Activated T-helper 1 cell treated with Interleukin-2 at 50 U/mL for 16 hours (primary cell): ENCODE results near the gene ACIN1.

Experiments used
- DNase-seq: peaks from one replicate; pipeline ENCODE4 v3.0.0-alpha.2; 2020; ENCODE audit warnings: low read depth

ACIN1 gene

GRCh38 chr14:23104591-23105347 lies 9.8 kb upstream of the ACIN1 start, which contains the start of gene CIROP:
TSS of gene CIROP (minus strand) at chr14:23104989. CDS start at chr14:23104920, 69 bp downstream.
- no peak for DNase-seq

DNA sequence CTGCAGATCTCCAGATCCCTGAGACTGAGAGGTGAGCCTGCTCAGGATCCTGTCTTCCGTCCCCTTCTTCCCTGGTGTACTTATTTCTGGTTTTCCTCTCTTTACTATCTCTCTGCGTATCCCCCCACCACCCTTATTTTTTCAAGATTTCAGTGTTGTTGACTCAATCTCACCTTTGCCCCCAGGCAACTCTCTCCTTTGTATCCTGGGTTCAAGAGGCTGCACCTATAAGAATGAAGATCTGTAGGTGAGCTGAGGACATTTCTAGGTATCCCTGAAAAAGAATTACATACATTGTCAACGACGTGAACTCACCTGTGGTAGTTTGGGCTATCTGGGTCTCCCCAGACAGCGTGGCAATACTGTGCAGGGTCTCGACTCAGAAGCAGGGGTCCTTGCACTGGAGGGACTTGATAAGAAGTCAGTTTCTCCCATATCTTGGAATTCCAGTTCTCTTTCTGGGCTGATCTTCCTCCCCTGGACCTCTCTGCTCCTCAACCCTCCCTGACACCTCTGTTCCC lies 9.2 kb upstream of the ACIN1 start:
- no peak for DNase-seq

GRCh38 chr14:23103581-23103980 lies 8.6 kb upstream of the ACIN1 start:
- no peak for DNase-seq

GRCh38 chr14:23102801-23103200 lies 7.9 kb upstream of the ACIN1 start:
- DNase-seq, result no peak

DNA sequence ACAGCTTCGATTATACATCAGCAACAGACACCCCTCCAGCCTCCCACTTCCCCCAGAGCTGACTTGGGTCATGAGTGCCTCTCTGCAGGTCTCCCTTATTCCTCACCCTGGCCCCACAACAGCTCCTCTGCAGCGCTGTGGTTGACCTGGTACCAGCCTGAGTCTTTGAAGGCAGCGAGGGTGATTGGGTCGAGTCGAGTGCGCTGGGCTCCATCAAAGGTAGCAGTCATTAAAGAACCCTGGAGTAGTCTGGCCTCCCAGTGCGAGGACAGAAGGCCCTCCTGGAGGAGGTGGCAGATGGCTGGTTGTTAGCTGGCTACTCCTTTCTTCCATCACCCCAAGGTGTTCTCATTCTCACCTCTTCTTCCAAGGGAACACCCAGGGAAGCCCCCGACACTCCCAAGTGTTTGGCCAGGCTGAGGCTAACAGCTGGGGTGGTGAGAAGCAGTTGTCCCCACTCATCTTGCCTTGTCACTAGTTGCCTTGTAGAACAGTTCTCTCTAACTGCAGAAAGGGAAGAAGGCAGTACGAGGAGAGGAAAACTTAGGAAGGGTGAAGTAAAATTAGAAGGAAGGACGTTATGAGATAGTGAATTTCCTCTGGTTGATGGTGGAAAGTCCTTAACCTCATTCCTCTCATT lies 7.2 kb upstream of the ACIN1 start:
- no peak for DNase-seq

DNA sequence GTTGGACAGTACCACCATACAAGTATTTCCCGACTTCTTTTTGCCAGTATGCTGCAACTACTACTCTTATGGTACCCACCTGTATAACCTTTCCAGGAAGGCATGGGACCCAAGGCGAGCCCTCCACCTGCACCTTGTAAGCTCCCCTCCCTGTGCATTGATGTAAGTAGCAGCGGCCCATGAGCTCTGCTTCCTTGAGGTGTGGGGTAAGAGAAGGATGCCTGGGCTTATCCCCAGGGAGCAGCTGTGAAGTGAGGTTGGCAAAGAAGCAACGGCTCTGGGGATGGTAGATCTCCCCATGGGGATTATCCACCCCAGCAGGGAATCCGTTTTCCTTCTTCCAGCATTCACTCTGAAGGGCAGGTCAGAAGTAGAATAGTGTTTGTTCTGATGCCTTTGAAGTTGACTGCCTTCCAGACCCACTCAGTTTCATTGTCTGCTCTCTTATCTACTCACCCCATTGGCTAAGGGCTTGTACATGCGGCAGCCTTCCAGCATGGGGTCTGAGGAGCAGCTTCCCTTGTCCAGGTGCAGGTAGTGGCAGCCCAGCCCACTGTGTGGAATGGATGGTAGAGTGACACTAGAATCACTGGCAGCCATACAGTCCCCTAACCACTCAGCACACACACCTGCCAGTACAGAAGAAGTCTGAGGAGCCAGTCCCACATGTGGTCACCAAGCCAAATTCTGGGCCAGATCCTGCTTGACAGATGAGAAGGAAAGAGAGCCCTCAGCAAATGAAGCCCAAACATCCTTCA lies 6.5 kb upstream of the ACIN1 start:
- no peak for DNase-seq

DNA sequence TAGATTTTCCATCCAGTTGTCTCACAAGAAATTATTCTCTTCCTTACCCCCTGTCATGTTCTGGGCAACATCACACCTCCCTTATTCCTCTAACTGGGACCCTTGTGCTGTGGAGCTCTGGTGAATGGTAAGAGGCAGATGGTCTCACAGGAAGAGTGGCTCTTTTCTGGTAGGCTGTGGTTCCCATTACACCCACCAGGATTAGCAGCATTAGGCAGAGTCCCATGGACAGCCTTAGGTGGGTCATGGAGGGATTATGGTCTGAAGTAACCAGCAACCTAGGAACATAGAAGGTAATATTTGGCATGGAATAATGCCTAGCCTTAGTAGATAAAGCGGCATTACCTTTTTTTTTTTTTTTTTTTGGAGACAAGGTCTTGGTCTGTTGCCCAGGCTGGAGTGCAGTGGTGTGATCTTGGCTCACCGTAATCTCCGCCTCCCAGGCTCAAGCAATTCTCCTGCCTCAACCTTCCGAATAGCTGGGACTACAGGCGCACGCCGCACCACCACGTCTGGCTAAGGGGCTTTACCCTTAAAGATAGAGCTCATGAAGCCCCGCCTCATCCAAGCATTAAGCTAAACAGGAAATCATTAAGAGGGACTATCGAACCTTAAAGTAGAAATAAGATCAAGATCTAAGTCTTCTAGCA lies 4.4 kb upstream of the ACIN1 start:
- DNase-seq, result no peak

- DNase-seq, result no peak
Observed at GRCh38 chr14:23097786-23098185, 2.9 kb upstream of the ACIN1 start.

- peak; percentile 97 for DNase-seq
Observed at GRCh38 chr14:23095196-23096108, 516 bp upstream of the ACIN1 start, which contains the start of gene C14orf119. TSS of gene C14orf119 (plus strand) at chr14:23095505. CDS start at chr14:23097659, 2,154 bp downstream.

GRCh38 chr14:23093991-23094665 lies 808 bp downstream of the ACIN1 start:
- no peak for DNase-seq

DNA sequence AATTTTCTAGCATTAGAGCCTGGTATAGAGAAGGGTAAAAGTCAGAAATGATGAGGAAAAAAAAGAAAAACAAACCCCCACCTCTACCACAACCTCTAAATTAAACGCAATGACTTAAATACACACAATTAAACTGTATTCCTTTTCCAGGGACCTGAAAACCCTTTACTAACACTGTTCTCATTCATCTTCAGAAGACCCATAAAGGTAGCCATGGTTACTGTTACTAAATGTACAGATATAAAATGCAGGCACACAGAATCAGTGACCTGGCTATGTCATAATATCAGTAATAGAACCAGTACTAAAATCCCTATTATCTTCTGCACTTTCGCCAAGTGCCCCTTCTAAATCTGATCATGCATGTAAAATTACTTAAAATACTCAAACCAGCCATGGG lies 1.4 kb downstream of the ACIN1 start:
- DNase-seq, result no peak

DNA sequence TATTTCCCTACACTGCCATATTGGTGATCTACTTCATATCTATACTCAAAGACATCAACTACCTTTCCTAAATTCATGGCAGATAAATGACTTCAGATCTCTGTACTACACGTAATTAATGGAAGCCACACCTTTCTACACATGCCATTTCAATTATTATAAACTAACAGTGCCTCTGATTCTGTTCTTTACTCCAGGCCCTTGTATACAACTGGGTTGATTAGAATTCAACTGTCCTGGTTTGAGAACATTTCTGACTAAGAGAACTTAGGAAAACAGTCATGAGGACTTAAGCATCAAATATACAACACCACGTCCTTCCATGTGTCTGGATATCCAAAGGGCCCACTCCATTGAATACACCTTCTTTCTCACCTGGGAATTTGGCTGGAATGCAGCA lies 1.8 kb downstream of the ACIN1 start:
- DNase-seq, result no peak

- DNase-seq, result no peak
Observed at GRCh38 chr14:23091294-23092225, 3.4 kb downstream of the ACIN1 start.

DNA sequence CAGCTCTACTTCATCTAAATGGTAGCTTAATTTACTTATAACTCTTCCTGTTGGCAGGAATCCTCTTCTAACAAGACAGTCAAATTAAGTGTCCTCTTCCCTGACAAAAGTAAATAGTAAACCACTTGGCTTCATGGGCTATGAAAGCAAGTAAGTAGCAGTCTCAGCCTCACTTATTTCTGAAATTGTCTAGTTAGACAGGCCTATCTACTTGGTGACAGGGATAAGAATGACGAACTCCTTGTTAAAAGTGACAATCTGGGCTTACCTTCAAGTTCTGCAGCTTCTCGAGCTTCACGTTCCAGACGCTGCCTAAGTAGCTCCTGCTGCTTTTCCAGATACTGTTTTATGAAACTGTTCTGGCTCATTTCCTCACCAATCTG lies 4.7 kb downstream of the ACIN1 start:
- no peak for DNase-seq

DNA sequence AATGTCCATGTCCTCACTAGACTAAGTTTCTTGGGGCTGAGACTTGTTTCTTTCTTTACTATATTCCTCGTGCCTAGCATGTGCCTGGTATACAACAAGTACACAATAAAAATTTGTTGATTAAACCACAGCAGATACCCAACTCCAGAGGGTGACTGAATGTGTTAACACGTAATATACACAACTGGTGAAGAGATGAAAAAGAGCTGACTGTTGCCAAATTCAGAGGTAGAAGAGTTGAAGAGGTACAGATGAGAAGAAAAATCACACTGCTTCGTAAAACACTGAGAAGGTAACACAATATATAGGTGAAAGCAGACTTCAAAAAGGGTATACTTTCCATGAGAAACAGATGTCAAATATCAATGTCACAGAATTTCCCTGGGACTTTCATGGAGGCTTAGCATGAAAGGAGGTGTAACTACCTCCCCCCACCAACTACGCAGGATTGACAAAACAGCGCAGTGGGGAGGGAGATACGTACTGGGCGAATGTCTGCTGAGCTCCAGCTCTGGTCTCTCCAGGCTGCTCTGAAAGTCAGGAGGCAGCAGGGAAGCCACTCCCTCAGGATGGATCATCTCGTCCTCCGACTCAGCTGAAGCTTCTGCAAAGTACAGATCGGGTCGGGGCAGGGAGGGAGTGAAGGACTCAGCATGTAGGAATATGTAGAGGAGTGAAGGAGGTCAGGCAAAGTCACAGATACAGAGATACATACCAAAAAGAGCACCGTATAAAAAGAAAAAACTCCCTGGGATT lies 5.3 kb downstream of the ACIN1 start:
- DNase-seq, result no peak

DNA sequence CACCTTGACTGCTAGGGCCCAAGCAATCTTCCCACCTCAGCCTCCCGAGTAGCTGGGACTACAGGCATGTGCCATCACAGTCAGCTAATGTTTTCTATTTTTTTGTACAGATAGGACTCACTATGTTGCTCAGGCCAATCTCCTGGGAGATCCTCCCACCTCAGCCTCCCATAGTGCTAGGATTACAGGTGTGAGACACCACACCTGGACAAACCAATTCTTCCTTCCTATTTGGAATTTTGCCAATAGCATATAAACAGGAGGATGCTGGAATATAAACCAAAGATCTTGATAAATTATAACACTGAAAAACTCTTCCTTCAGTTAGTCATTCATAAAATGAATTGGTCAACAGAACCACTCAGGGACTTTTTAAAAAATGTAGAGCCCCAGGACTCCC lies 8.4 kb downstream of the ACIN1 start:
- DNase-seq, result no peak

GRCh38 chr14:23085458-23085857 lies 9.5 kb downstream of the ACIN1 start:
- no peak for DNase-seq

GRCh38 chr14:23080474-23080873 lies 14.5 kb downstream of the ACIN1 start:
- no peak for DNase-seq

DNA sequence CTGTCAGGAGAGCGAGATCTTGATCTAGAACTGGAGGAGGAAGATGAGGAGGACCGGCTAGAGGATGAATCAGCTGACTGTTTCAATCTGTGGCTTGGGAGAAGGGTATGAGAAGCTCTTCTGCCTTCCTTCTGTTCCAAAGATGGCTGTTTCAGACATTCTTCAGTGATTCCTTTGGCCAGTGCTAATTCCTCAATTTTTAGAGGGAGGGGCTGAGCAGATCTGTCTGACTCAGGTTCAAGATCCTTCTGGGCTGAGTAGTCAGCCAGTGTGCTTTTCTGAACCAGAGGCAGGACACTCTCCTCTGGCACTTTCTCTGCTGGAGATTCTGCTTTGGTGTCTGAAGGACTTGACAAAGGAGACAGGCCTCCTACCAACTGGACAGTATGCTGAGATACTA lies 15.2 kb downstream of the ACIN1 start:
- no peak for DNase-seq
